MM.1S (cell line): Measurements from ENCODE around the gene INSRR.
A peak's percentile ranks its signal among the peaks of the same experiment; 100 is the strongest.

Experiments
- DNase-seq: peaks from one replicate; pipeline ENCODE4 v3.0.0-alpha.2; 2015
- H2AFZ ChIP-seq: fragments of 300-600 bp; sonication (generic); 2 replicates; pipeline ENCODE4 v1.6.0; 2016; ENCODE audit warnings: antibody characterized with exemption, low read length
- H3F3A ChIP-seq: fragments of 300-600 bp; sonication (generic); 2 replicates; pipeline ENCODE4 v1.6.1; 2016; ENCODE audit warnings: mild to moderate bottlenecking, antibody characterized with exemption, low read length, moderate library complexity, mixed read lengths; ENCODE audit not compliant: insufficient read depth
- H3K27ac ChIP-seq: fragments of 300-600 bp; sonication (generic); 2 replicates; pipeline ENCODE4 v1.5.1; 2016; ENCODE audit warnings: mild to moderate bottlenecking, low read length
- H3K27me3 ChIP-seq: fragments of 300-600 bp; sonication (generic); replicated peaks from 2 replicates; pipeline ENCODE4 v1.6.0; 2016; ENCODE audit warnings: low read length; ENCODE audit not compliant: insufficient read depth
- H3K36me3 ChIP-seq: fragments of 300-600 bp; sonication (generic); replicated peaks from 2 replicates; pipeline ENCODE4 v1.6.1; 2016; ENCODE audit warnings: mild to moderate bottlenecking, low read length, mixed read lengths; ENCODE audit not compliant: insufficient read depth
- H3K4me1 ChIP-seq: fragments of 300-600 bp; sonication (generic); 2 replicates; pipeline ENCODE4 v1.6.1; 2016; ENCODE audit warnings: low read length, mixed read lengths
- H3K4me2 ChIP-seq: fragments of 300-600 bp; sonication (generic); 2 replicates; pipeline ENCODE4 v1.6.0; 2016; ENCODE audit warnings: low read depth, low read length
- H3K4me3 ChIP-seq: fragments of 300-600 bp; sonication (generic); 2 replicates; pipeline ENCODE4 v1.5.1; 2016; ENCODE audit warnings: low read length, mixed read lengths
- H3K79me2 ChIP-seq: fragments of 300-600 bp; sonication (generic); 2 replicates; pipeline ENCODE4 v1.6.1; 2016; ENCODE audit warnings: mixed run types, low read length, mixed read lengths
- H3K9ac ChIP-seq: fragments of 300-600 bp; sonication (generic); 2 replicates; pipeline ENCODE4 v1.6.1; 2016; ENCODE audit warnings: low read length, mixed read lengths
- H3K9me2 ChIP-seq: fragments of 300-600 bp; sonication (generic); replicated peaks from 2 replicates; pipeline ENCODE4 v1.6.1; 2016; ENCODE audit warnings: mild to moderate bottlenecking, low read length, mixed read lengths; ENCODE audit not compliant: insufficient read depth
- H3K9me3 ChIP-seq: fragments of 300-600 bp; sonication (generic); replicated peaks from 2 replicates; pipeline ENCODE4 v1.6.1; 2016; ENCODE audit warnings: mild to moderate bottlenecking, low read length, mixed read lengths; ENCODE audit not compliant: insufficient read depth
- H4K20me1 ChIP-seq: fragments of 300-600 bp; sonication (generic); 2 replicates; pipeline ENCODE4 v1.6.1; 2016; ENCODE audit warnings: mild to moderate bottlenecking, low read length, moderate library complexity, mixed read lengths; ENCODE audit not compliant: insufficient read depth
- CTCF ChIP-seq: fragments of 300-600 bp; sonication (generic); IDR thresholded peaks from 2 replicates; pipeline ENCODE4 v1.5.1; 2016; ENCODE audit warnings: antibody characterized with exemption, low read length, mixed read lengths
- EZH2 ChIP-seq: fragments of 300-600 bp; sonication (generic); optimal IDR thresholded peaks from 2 replicates; pipeline ENCODE3; 2017; ENCODE audit warnings: low read depth, mild to moderate bottlenecking, antibody characterized with exemption, low read length, mixed read lengths
- EZH2phosphoT487 ChIP-seq: fragments of 300-600 bp; sonication (generic); IDR thresholded peaks from 2 replicates; pipeline ENCODE4 v1.6.1; 2018; ENCODE audit warnings: antibody characterized with exemption, low read length

The INSRR gene

GRCh38 chr1:156849151-156849496, 9.8 kb downstream of the INSRR start:
- TF ChIP-seq CTCF (no peak), EZH2 (no peak), EZH2phosphoT487 (no peak)
- Histone ChIP-seq H3K27me3 (peaks cover 54% of the 10 kb centered on the region), H2AFZ (no peak overlapping the region), H4K20me1 (no peaks in the 10 kb centered on the region), H3K4me2 (peak overlapping the region; percentile 31; the same call in 1 of the 2 replicates), H3K79me2 (no peaks in the 10 kb centered on the region), H3K36me3 (no peaks in the 10 kb centered on the region), H3K27ac (no peak overlapping the region), H3K4me1 (no peaks in the 10 kb centered on the region), H3F3A (no peaks in the 10 kb centered on the region), H3K4me3 (no peak overlapping the region), H3K9me3 (no peaks in the 10 kb centered on the region), H3K9ac (no peak overlapping the region), H3K9me2 (no peaks in the 10 kb centered on the region)
- DNase-seq, result no peak

- Histone ChIP-seq H3K4me2 (peak overlapping the region; percentile 31; the same call in 1 of the 2 replicates), H3K9me2 (no peaks in the 10 kb centered on the region), H3K4me3 (no peak overlapping the region), H3K27ac (no peak overlapping the region), H3K9ac (no peak overlapping the region), H3K4me1 (no peaks in the 10 kb centered on the region), H3K79me2 (no peaks in the 10 kb centered on the region), H3F3A (no peaks in the 10 kb centered on the region), H4K20me1 (no peaks in the 10 kb centered on the region), H3K9me3 (no peaks in the 10 kb centered on the region), H3K36me3 (no peaks in the 10 kb centered on the region), H2AFZ (0 out of 2 replicates have a peak overlapping the region, but pooled peaks have one; percentile 21), H3K27me3 (peaks cover 54% of the 10 kb centered on the region)
- TF ChIP-seq EZH2phosphoT487 (no peak), EZH2 (no peak), CTCF (no peak)
- DNase-seq, result peak; percentile 48
These were observed 10.3 kb downstream of the INSRR start for GRCh38 chr1:156848461-156849150.

GRCh38 chr1:156847591-156848460, 11.1 kb downstream of the INSRR start:
- H3K27me3 ChIP-seq, result peaks cover 56% of the 10 kb centered on the region
- no peaks in the 10 kb centered on the region for H3K79me2 ChIP-seq
- no peaks in the 10 kb centered on the region for H3K9me2 ChIP-seq
- no peak overlapping the region for H3K27ac ChIP-seq
- no peak for DNase-seq
- no peaks in the 10 kb centered on the region for H3K4me1 ChIP-seq
- H3K9me3 ChIP-seq, result no peaks in the 10 kb centered on the region
- H2AFZ ChIP-seq, result no peak overlapping the region
- no peak overlapping the region for H3K4me2 ChIP-seq
- H4K20me1 ChIP-seq, result no peaks in the 10 kb centered on the region
- no peak for TF ChIP-seq CTCF
- TF ChIP-seq EZH2, result no peak
- TF ChIP-seq EZH2phosphoT487, result no peak
- no peak overlapping the region for H3K9ac ChIP-seq
- no peaks in the 10 kb centered on the region for H3F3A ChIP-seq
- H3K4me3 ChIP-seq, result no peak overlapping the region
- no peaks in the 10 kb centered on the region for H3K36me3 ChIP-seq
